Measurements from ENCODE around the gene TPSB2. TPM values are rescaled to one million over a fixed set of nuclear protein-coding genes. Genes with fewer than 3 reads are reported as not detected.

TPSB2 gene
- total RNA-seq, 1 experiment from 2014 or later: not detected

DNA sequence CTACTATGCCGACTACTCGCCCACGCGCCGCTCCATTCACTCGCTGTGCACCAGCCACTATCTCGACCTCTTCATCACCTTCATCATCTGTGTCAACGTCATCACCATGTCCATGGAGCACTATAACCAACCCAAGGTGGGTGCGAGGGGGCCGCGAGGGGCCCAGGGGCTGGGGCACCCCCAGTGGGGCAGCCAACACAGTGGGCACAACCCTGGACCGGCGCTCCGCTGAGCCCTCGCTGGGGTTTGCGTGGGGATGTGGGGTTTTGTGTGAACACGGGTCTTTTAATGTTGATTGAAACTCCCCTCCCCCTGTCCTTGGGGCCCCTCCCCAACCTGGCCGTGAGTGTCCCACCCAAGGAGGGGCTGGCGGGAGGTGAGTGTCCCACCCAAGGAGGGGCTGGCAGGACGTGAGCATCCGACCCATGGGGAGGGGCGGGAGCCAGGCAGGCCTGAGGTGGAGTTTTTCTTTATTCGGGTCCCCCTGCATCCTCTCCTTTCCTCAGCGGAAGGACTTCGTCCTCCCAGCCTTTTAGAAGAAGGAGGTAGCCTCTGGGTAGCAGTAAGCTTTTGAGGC lies 16.1 kb downstream of the TPSB2 start:
- H3K9me2 ChIP-seq (replicated peaks; ENCODE audit: low read length): no peaks in the 10 kb centered on the region
- no peak overlapping the region for H3K4me3 ChIP-seq (ENCODE audit: low read length)
- H3K27me3 ChIP-seq (ENCODE audit: low read length): no peaks in the 10 kb centered on the region
- H3K4me2 ChIP-seq (ENCODE audit: low read length): no peak overlapping the region
- H3K79me2 ChIP-seq (ENCODE audit: low read length): no peaks in the 10 kb centered on the region
- ATAC-seq: no peak
- no TSS peak for BruUV-seq (replicated peaks)
- no peak overlapping the region for H2AFZ ChIP-seq (ENCODE audit: low read length)
- TF ChIP-seq, protein P1, sequence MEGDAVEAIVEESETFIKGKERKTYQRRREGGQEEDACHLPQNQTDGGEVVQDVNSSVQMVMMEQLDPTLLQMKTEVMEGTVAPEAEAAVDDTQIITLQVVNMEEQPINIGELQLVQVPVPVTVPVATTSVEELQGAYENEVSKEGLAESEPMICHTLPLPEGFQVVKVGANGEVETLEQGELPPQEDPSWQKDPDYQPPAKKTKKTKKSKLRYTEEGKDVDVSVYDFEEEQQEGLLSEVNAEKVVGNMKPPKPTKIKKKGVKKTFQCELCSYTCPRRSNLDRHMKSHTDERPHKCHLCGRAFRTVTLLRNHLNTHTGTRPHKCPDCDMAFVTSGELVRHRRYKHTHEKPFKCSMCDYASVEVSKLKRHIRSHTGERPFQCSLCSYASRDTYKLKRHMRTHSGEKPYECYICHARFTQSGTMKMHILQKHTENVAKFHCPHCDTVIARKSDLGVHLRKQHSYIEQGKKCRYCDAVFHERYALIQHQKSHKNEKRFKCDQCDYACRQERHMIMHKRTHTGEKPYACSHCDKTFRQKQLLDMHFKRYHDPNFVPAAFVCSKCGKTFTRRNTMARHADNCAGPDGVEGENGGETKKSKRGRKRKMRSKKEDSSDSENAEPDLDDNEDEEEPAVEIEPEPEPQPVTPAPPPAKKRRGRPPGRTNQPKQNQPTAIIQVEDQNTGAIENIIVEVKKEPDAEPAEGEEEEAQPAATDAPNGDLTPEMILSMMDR (conservative IDR thresholded peaks at IDR 0.05; ENCODE audit: low read depth, low read length): no peak
- TF ChIP-seq EZH2 (IDR thresholded peaks at IDR 0.05; ENCODE audit: low read length, unreplicated experiment): no peak
- no peak for TF ChIP-seq EZH2phosphoT487 (IDR thresholded peaks at IDR 0.05; ENCODE audit: borderline replicate concordance, low read length)
- DNase-seq: no peak
- no peaks in the 10 kb centered on the region for H3K9me3 ChIP-seq (ENCODE audit: low read length)
- H3F3A ChIP-seq (ENCODE audit: low read length, unreplicated experiment): no peaks in the 10 kb centered on the region
- POLR2A ChIA-PET (ENCODE audit: unreplicated experiment): no interaction called here
- CTCF ChIA-PET: no interaction called here
- H3K36me3 ChIP-seq (ENCODE audit: low read depth, low read length): no peaks in the 10 kb centered on the region
- no peak overlapping the region for H3K9ac ChIP-seq (ENCODE audit: low read length)
- no peak overlapping the region for H3K27ac ChIP-seq (ENCODE audit: low read length)
- no peaks in the 10 kb centered on the region for H3K4me1 ChIP-seq (ENCODE audit: insufficient read depth, low read length)
- H4K20me1 ChIP-seq (ENCODE audit: low read length): no peaks in the 10 kb centered on the region
- intact Hi-C loops (cut with micrococcal nuclease): no loop called here

DNA sequence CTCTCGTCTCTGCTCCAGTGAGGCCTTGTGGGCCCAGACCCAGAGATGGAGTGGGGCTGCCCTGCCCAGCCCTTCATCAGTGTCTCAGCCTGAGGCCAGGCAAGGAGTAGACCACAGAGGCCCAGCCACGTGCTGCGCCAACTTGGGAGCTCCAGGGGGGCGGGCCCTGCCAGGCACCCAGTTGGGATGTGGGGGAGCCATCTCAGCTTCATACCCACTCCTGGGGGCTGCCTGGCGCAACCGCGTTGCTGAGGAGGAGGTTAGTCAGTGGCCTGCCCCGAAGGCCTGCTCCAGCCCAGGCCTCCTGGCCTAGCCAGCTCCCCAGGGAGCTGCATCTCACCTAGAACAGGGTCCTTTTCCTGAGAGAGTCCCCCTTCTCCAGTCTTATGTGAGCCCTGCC lies 16.8 kb downstream of the TPSB2 start:
- no peaks in the 10 kb centered on the region for H3F3A ChIP-seq (ENCODE audit: low read length, unreplicated experiment)
- H3K4me3 ChIP-seq (ENCODE audit: low read length): no peak overlapping the region
- no peak overlapping the region for H2AFZ ChIP-seq (ENCODE audit: low read length)
- TF ChIP-seq EZH2 (IDR thresholded peaks at IDR 0.05; ENCODE audit: low read length, unreplicated experiment): no peak
- no peaks in the 10 kb centered on the region for H3K9me2 ChIP-seq (replicated peaks; ENCODE audit: low read length)
- ChIA-PET CTCF (no interaction called here), POLR2A (ENCODE audit: unreplicated experiment) (no interaction called here)
- no peaks in the 10 kb centered on the region for H3K27me3 ChIP-seq (ENCODE audit: low read length)
- H3K4me1 ChIP-seq (ENCODE audit: insufficient read depth, low read length): no peaks in the 10 kb centered on the region
- H3K9me3 ChIP-seq (ENCODE audit: low read length): no peaks in the 10 kb centered on the region
- no peaks in the 10 kb centered on the region for H3K79me2 ChIP-seq (ENCODE audit: low read length)
- no peaks in the 10 kb centered on the region for H4K20me1 ChIP-seq (ENCODE audit: low read length)
- no peaks in the 10 kb centered on the region for H3K36me3 ChIP-seq (ENCODE audit: low read depth, low read length)
- DNase-seq (no peak), ATAC-seq (no peak)
- no TSS peak for BruUV-seq (replicated peaks)
- H3K9ac ChIP-seq (ENCODE audit: low read length): no peak overlapping the region
- intact Hi-C loops (cut with micrococcal nuclease): no loop called here
- H3K27ac ChIP-seq (ENCODE audit: low read length): no peak overlapping the region
- H3K4me2 ChIP-seq (ENCODE audit: low read length): no peak overlapping the region

DNA sequence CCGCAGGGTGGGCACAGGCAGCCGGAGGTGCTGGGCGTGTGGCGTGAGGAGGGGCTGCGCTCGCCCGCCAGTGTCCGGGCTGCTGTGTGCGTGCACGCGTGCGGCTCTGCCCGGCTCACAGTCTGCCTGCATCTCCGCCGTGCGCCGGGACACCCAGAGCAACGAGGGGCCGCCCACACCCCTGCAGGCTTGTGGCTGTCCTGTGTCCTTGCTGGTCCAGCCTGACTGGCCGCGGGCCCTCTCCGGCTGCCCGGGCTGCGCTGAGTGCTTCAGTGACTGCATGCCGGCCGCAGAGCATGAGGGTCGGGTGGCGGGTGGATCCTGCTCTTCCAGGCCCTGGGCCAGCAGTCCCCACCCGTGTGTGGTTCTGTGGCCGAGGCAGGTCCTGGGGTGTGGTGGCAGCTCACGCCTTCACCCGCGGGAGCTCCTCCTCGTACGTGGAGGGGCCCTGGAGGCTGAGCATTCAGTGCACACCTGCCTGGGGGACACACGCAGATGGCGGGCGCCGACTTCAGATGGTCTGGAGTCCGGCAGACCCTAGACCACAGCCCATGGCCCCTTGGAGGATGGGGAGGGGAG lies 17.3 kb downstream of the TPSB2 start:
- H3K9me3 ChIP-seq (ENCODE audit: low read length): no peaks in the 10 kb centered on the region
- H3K4me2 ChIP-seq (ENCODE audit: low read length): no peak overlapping the region
- ChIA-PET POLR2A (ENCODE audit: unreplicated experiment) (no interaction called here), CTCF (no interaction called here)
- intact Hi-C loops (cut with micrococcal nuclease): no loop called here
- no peak overlapping the region for H2AFZ ChIP-seq (ENCODE audit: low read length)
- no TSS peak for BruUV-seq (replicated peaks)
- ATAC-seq (no peak), DNase-seq (no peak)
- TF ChIP-seq, protein P1 (conservative IDR thresholded peaks at IDR 0.05; ENCODE audit: low read depth, low read length): no peak
- TF ChIP-seq EZH2 (IDR thresholded peaks at IDR 0.05; ENCODE audit: low read length, unreplicated experiment) (no peak), EZH2phosphoT487 (IDR thresholded peaks at IDR 0.05; ENCODE audit: borderline replicate concordance, low read length) (no peak)
- no peaks in the 10 kb centered on the region for H3K79me2 ChIP-seq (ENCODE audit: low read length)
- no peak overlapping the region for H3K4me3 ChIP-seq (ENCODE audit: low read length)
- no peaks in the 10 kb centered on the region for H3K9me2 ChIP-seq (replicated peaks; ENCODE audit: low read length)
- H4K20me1 ChIP-seq (ENCODE audit: low read length): no peaks in the 10 kb centered on the region
- H3K36me3 ChIP-seq (ENCODE audit: low read depth, low read length): no peaks in the 10 kb centered on the region
- H3K9ac ChIP-seq (ENCODE audit: low read length): no peak overlapping the region
- H3K4me1 ChIP-seq (ENCODE audit: insufficient read depth, low read length): no peaks in the 10 kb centered on the region
- no peak overlapping the region for H3K27ac ChIP-seq (ENCODE audit: low read length)
- H3F3A ChIP-seq (ENCODE audit: low read length, unreplicated experiment): no peaks in the 10 kb centered on the region
- no peaks in the 10 kb centered on the region for H3K27me3 ChIP-seq (ENCODE audit: low read length)
